HG03066 (cell line): ENCODE results near the gene ESPL1.

Experiments used
- ATAC-seq: cut with Tn5 transposase; IDR thresholded peaks from one replicate; pipeline ENCODE4 v1.9.1; 2021; ENCODE audit warnings: low read depth; ENCODE audit not compliant: unreplicated experiment

ESPL1 gene

GRCh38 chr12:53254816-53255545, 13.1 kb upstream of the ESPL1 start:
- ATAC-seq, result no peak

- no peak for ATAC-seq
Observed at GRCh38 chr12:53255996-53256395, 12.1 kb upstream of the ESPL1 start.

- no peak for ATAC-seq
Observed at GRCh38 chr12:53258541-53259539, 9.3 kb upstream of the ESPL1 start.

GRCh38 chr12:53259891-53260290, 8.2 kb upstream of the ESPL1 start:
- no peak for ATAC-seq

- no peak for ATAC-seq
Observed at GRCh38 chr12:53265783-53266182, 2.3 kb upstream of the ESPL1 start.

GRCh38 chr12:53267306-53267998, 647 bp upstream of the ESPL1 start:
- ATAC-seq, result peak; percentile 26

GRCh38 chr12:53268630-53269562, 797 bp downstream of the ESPL1 start:
- ATAC-seq, result peak; percentile 3

- no peak for ATAC-seq
Observed at GRCh38 chr12:53274445-53274844, 6.3 kb downstream of the ESPL1 start.

- no peak for ATAC-seq
Observed at GRCh38 chr12:53276511-53276910, 8.4 kb downstream of the ESPL1 start.

- ATAC-seq, result no peak
Observed at GRCh38 chr12:53277981-53278380, 9.9 kb downstream of the ESPL1 start.

- ATAC-seq, result no peak
Observed at GRCh38 chr12:53279283-53279869, 11.3 kb downstream of the ESPL1 start.

GRCh38 chr12:53279888-53280498, 11.9 kb downstream of the ESPL1 start:
- ATAC-seq, result no peak

GRCh38 chr12:53286448-53286847, 18.3 kb downstream of the ESPL1 start:
- no peak for ATAC-seq

GRCh38 chr12:53287741-53288216, 19.7 kb downstream of the ESPL1 start:
- ATAC-seq, result no peak

- ATAC-seq, result no peak
Observed at GRCh38 chr12:53288322-53288721, 20.2 kb downstream of the ESPL1 start.

- no peak for ATAC-seq
Observed at GRCh38 chr12:53289891-53290290, 21.8 kb downstream of the ESPL1 start.

- no peak for ATAC-seq
Observed at GRCh38 chr12:53290661-53291060, 22.6 kb downstream of the ESPL1 start.

GRCh38 chr12:53292426-53292825, 24.3 kb downstream of the ESPL1 start:
- no peak for ATAC-seq
